Measurements from ENCODE around the gene PFKL.

The PFKL gene

DNA sequence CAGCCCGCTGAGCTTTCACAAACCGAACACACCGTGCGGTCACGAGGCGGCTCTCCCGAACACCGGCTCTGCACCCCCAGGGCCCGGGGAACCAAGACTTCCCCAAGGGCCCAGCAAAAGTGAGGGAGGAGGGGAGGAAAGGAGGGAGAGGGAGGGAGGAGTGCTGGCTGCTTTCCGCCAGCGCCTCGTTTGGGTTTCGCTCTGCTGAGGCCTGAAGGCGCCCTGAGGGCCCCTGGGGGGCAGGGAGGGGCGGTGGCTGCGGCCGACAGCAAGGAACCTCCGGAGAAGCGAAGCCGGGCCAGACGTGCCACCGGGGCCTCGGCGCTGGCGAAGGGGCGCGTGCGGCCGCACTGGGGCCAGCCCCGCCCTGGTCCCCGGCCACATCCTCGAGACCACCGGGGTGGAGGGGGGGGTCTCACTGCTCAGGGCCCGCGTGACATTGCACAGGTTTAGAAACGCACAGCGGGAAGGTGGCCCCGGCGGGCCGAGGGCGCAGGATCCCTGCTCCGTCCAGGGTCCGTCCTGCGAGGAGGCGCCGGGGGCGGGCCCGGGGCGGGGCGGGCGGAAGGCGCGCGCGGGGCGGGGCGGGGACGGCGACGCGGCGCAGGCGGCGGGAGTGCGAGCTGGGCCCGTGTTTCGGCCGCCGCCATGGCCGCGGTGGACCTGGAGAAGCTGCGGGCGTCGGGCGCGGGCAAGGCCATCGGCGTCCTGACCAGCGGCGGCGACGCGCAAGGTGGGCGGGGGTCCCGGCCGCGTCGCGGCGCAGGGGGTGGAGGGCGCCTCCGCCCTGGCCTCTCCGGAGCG is at the start of gene PFKL:
Gene PFKL, plus strand, starts transcription at position 596 of the 804 bp plus-strand sequence. Its CDS starts 53 bp downstream, at position 649.
- FAIRE-seq = no peak

DNA sequence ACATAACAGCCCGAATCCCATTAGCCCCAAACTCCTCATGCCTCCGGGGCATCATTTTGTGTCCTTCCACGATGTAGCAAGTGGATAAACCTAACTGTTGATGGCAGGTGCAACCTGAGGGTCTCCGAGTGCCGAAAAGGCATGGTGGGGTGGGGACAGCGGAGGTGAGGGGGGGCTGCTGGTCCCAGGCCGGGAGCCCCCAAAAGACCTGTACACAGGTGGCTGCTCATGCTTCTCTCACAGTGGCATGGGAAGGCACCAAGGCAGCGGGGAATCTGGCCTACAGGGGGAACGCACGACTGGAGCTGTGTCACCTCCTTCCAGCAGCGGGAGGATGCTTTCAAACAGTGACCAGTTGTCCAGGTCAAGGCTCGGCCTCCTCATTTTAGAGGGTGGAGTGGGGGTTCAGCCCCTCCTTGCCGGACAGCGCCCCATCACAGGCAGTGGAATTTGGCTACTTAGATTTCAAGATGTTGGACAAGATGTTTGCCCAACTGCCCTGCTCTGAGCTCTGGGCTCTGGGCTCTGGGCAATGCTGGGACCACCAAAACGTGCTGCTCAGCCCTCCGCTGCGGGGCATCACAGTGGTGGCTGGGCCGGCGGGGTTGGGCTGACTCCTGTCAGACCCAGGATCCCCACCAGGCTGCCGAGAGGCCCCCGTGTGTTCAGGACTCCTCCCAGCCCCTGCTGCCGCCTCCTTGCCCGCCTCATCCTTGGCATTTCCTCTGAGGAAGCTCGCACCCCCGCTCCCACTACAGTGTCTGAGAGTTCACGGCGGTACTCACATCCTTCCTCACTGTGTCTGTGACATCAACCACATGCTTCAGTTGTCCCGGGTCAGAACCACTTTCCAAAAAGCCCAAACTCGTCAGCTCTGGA is 45.8 kb upstream of the PFKL start:
- FAIRE-seq = no peak

DNA sequence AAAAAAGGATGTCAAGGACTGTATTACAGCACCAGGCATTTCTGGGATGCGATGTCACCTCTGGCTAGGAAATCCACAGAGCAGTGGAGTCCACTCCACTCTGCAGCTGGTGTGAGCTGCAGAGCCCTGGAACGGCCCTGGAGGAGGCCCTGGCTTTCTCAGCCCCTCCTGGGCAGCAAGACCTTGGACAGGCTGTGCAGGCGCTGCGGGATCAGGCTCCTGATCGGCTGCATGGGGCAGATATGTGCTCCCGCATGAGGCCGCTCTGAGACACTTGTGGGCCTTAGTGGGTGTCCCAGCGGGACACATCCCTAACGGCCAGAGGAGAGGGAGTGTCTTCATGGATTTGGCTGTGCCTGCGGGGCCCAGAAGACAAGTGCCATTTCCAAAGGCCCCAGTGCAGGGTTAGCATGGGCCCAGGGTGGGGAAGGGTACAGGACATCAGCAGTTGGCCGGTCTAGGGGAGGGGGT is 44.3 kb upstream of the PFKL start:
- FAIRE-seq = no peak

DNA sequence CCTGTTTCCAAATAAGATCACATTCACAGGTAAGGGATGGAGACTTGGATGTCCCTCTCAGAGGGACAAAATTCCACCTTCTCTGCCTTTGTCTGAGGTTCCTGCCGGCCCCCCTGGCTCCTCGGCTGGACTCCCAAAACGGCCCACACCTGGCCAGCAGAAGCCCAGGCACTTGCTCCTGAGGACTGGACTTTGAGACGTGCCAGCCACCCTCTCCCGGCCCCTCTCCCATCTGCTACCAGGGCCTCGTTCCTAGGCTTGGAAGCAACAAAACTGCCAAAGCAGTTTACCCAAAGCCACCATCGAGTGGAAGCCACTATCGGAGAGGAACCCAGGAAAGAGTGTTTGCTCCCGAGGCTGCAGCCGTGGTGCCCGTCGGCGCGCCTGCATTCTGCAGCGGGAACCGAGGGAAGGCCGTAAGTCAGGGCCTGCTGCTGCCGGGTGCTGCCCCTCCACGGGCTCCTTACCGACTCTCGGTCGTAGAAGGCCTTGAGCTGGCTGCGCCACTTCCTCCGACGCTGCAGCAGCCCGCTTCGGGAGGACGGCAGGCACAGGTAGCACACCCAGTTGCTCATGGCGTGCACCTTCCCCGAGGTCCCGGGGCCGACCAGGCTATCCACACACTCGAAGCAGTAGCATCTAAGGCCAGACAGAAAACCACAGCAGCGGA is 41.7 kb upstream of the PFKL start:
- no peak for FAIRE-seq

DNA sequence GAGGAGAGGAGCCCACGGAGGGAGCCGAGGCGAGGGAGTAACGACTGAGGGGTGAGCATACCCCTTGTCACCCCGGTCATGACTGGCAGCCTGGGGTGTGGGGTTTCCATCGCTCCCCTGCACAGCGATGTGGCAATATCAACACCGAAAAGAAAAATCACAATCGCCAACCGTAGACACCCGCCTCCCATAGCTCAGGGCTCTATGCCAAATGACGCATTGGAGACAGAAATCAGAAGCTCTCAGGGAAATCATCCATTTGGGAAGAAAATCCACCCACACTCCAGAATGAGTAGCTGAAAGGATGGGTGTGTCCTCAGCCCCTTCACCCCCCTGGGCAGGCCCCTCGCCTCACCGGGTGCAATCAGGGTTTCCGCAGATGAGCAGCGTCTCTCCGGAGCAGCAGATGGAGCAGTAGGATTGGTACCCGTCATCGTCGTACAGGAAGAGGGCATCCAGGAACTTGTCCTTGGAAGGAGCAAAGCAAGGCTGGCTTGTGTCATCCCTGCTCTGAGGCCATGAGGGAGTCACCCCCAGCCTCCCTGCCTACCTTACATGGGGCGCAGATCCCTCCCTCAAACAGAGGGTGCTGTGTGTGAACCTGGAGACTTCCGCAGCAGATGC is 40.7 kb upstream of the PFKL start:
- no peak for FAIRE-seq

DNA sequence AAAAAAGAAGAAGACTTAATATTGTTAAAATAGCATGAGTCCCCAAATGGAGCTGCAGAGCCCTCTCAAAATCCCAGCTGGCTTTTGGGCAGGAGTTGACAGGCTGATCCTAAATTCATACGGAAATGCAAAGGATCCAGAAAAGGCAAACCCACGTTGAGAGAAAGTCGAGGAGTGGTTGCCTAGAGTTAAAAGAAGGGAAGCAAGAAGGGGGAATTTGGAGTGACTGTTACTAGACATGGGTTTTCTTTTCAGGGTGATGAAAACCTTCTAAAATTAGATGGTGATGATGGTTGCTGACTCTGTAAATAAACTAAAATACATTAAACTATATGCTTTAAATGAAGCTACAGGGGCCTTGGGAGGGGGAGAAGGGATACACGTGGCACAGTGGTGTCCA is 39.8 kb upstream of the PFKL start:
- FAIRE-seq = no peak

DNA sequence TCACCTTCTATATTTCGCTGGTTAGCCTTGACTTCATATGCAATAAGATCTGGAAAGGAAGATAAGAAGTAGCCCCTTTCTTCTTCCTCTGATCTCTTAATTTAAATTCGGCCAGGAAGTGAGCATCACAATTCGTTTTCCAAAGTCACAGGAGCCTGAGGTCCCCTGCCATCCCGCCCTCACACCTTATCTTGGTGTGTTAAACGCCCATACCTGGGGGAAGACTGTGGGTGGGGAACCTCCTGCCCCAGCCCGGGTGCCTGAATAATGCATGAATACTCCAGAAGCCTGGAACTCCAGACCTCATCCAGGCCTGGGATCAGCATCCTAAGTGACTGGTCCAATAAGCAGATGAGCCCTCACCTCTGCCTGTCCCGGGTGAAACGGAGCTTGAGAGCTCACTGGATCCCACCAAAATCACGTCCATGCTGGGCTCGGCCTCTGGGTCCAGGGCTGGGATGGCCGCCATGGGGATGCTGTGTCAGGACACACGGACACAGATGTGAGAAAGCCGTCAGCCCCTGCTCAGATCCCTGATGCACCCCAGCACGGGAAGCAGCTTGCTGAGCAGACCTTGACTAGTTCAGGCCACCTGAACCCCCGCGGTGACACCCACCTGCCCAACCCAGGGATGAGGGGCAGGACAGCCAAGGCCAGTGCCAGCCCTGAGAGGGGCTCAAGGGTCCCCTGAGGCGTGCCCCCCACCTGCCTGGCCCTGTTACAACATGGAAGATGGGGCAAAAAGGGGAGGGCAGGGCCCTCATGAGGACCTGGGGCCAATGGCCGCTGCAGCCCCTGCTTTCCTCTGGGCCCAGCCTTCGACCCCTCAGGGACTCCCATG is 38.8 kb upstream of the PFKL start:
- FAIRE-seq = no peak

DNA sequence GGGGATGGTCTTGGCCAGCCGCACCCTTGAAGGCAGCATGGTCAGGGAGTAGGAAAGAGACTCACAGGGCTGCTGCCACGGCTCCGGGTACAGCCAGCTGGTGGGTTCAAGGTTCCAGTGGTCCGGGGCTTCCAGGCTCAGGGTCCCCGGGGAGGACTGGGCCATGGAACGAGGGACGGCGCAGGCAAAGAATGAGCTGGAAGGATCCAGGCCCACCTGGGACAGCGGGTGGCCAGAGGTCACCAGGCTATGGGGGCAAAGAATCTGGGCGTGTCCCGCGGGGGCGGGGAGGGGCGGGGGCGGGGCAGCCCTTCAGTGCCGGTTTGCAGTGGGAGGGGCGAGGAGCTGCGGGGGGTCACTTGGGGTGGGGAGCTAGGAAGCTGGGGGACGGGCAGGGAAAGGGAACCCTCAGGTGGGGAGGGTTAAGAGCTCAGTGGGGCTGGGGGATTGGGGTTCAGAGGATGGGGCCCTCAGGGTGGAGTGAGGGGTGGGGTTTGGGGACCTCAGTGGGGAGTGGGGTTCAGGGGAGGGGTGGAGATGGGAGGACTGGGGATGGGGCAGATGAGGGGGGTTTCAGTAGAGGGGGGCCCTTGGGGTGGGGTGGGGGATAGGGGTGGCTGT is 38.1 kb upstream of the PFKL start, which contains the start of gene DNMT3L:
Gene DNMT3L, minus strand, starts transcription at position 223 of the 621 bp plus-strand sequence. CDS start 638 bp downstream, outside the sequence.
- no peak for FAIRE-seq

DNA sequence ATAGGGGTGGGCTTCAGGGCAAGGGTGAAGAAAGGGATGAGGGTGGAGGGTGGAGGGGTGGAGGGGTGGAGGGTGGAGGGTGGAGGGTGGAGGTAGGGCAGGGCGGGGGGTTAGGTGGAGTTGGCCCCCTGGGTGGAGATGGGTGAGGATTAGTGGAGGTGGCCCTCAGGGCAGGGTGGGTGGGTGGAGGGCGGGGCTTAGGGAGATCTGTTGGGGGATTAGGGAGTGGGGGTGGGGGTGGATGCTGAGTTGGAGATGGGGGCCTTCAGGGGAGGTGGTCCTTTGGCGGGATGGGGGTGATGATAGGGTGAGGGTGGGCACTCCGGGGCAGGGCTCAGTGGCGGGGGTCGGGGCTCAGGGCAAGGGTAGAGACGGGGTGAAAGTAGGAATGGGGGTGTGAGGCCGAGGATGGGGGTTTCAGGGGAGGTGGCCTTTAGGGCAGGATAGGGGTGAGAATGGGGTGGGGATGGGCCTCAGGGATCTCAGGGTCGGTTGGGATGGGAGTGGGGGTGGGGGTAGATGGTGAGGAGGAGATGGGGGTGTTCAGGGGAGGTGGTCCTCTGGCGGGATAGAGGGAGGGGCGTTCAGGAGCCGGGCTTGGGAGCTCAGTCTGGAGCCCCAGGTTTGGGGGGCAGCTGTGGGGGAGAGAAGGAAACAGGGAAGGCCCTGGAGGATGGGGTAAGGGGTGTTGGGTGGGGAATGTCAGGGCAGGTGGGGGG is 37.4 kb upstream of the PFKL start:
- FAIRE-seq = no peak

DNA sequence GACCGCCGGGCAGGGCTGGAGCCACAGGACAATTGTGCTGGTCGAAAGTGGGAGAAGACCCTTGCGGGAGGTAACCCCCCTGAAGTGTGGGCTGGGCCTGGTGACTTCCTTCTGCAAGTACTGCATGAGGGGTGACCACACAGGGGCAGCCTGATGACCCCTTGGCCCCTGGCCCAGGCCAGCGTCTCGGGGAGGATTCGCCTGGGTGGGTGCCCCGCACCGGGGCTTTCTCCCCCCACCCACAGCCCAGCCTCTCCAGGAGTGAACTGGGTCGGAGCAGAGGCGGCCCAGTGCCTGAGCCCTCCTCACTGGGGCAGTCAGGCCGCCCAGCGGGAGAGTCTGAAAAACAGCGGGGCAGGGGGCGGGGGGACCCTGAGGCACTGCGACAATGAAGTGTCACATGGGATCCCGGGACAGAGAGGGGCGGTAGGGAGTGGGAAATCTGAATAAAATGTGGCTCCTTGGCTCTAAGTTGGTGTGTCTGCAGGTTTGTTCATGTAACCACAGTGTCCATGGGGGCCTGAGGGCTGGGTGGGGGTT is 36.6 kb upstream of the PFKL start:
- no peak for FAIRE-seq

DNA sequence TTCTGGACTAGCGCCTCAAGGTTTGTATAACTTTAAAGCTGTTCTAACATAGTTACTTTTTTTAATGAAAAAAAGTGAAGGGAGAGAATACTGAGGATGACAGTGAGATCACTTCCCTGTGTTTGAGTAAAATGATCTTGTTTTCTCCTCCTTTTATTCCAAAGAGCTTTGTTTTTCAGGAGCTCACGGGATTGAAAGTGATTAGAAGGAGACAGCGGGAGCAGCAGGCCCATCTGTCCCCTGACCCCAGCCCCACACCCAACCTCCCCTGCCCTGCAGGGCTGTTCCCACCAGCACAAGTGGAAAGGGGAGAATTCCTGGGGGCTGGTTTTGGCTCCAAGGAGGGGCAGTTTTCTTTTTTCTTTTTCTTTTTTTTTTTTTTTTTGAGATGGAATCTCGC is 36.1 kb upstream of the PFKL start:
- no peak for FAIRE-seq

DNA sequence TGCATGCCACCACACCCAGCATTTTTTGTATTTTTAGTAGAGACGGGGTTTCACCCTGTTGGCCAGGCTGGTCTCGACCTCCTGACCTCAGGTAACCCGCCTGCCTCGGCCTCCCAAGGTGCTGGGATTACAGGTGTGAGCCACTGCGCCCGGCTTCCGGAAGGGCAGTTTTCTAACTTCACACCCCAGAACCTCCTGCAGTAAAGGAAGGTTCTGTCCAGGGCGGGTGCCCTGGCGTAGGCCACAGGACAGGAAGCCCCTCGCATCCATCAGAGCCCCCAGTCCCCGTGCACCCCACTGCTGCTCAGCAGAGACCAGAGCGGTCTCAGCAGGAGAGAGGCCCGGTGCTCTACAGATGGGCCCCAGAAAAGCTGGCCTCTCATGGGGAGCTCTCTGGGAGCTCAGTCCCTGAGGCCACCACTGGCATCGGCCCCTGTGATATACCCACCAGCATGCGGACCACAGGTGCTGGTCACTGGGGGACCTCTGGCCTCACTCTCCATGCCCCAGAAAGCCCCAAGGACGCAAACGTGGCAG is 34.1 kb upstream of the PFKL start:
- FAIRE-seq = no peak

DNA sequence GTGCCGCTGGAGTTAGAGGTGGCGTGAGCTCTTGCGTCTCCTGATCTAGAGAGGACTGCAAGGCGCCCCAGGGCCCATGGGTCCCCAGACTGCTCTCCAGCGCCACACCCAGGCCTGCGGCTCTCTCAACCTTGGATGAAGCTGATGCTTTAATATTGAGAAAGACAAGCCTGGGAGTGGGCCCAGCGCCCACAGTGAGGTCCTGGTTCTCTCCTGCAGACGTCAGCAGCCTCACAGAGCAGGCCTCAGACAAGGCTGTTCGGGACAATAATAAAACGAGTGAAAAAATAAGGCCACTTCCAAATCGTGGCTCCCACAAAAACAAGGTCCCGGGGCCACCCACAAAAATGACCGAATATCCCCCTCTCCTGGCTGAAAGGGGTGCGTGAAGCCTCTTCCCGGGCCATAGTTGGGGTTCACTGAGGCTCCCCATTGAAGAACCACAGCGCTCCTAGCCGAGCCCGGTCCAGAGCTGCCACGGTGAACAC is 32.2 kb upstream of the PFKL start:
- no peak for FAIRE-seq

DNA sequence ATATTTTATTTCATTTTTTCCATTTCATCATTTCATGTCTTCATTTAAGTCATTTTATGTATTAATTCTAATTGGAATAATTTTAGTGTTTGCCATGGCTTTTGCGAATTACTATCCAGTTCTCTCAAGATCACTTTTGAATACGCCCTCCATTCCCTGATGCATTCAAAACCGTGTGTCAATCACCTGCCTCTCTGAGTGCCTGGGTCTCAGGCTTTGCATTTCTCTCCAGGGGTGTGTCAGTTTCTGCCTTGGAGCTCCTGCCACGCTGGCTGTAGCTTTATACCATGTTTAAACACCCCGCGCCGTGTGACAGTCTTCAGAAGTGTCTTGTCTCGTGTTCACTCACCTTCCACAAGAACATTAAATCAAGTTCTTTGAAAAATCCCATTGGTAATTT is 30.8 kb upstream of the PFKL start:
- FAIRE-seq = no peak

DNA sequence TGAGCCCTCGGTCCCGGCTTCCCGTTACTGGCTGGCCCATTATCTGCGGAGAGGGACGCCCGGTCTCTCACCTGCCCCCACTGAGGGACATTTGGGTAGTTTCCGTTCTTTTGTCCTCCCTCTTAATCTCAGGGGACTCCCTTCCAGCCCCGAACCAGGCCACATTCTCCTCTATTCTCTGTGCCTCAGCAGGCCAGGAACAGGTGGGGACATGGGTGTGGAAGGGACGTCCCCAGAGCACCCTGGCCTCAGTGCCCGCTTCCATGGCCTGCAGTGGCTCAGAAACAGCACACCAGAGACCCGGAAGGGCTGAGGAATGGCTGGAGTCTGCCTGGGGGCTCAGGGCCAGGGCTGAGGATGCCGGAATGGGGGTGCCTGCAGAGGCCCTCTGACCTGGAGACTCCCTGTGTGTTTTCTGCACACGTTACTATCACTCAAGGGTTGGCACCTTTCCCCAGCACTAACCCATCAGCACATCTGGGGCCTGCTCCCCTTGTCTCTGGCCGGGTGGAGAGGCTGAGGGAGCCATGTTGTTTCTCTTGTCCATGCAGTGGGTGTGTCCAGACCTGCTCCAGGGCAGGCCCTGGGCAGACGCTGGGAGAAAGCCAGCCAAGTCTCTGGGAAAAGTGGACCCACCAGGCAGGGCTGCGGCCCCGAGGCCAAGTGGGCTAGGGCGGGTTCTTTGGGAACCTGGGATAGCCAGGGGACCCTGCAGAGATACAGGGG is 28.1 kb upstream of the PFKL start:
- no peak for FAIRE-seq

DNA sequence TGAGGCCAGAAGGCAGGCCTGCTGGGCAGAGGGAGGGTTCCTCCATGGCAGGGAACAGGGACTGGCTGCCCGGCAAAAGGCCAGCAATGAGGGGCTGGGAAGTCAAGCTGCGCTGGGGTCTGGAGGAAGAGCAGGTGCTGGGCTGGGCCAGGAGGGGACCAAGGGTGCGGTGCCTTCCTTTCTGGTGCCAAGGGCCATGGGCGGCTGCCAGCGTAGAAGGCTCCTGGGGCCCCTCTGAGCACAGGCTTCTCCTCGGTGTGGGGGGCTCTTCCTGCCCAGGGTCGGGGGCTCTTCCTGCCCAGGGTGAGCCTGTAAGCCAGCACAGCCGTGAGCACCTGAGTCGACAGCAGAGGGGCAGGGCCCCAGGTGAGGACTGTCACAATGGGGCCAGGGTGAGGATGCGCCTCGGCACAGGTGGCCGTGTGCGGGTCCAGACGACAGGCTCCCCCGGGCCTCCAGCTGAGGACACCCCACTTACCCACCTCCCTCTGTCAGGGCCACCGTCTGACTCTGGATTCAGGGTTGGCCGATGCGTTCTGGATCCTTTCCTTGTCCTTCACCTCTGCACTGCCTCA is 27.5 kb upstream of the PFKL start:
- no peak for FAIRE-seq

DNA sequence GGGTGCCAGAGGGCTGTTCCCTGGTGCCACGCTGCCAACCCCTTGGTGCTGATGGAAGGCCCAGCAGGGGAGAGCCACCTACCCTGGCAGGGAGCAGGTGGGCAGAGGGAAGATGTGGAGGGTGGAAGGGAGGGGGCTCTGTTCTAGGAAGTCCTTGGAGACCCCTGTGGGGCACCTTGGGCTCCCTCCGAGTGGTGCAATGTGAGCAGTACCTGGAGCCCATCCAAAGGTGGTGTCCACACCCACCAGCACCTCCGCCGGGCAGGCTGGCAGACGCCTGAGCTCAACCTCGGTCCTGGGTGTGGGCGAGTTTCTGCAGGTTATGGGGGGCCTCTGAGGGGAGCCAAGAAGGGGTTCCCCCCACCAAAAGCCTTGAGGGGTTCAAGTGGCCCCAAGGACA is 26.8 kb upstream of the PFKL start:
- no peak for FAIRE-seq

DNA sequence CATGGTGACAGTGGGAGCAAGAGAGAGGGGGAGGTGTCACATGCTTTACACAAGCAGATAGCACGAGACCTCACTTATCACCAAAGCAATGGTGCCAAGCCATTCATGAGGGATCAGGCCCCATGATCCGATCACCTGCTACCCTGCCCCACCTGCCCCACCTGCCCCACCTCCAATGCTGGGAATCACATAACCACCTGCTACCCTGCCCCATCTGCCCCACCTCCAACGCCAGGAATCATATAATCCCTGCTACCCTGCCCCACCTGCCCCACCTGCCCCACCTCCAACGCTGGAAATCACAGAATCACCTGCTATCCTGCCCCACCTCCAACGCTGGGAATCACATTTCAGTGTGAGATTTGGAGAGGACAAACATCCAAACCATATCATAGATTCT is 24.8 kb upstream of the PFKL start:
- FAIRE-seq = no peak

Measured in colon (tissue), 2 donors.